OCI-LY7 (cell line): ENCODE measurements around the gene CHRNA7. TPM values are rescaled to one million over a fixed set of nuclear protein-coding genes. Genes with fewer than 3 reads are reported as not detected.

Source experiments
- BruUV-seq: library from RNA; stranded (reverse); fragments of 400-500 nt; replicated peaks from 2 replicates; lab custom pipeline; 2021; lab: Mats Ljungman, UMichigan
- CTCF ChIA-PET: fragments of 300-600 bp; sonication (Branson Sonifier 250); formaldehyde crosslinking; loops from one replicate; lab custom pipeline; 2022; ENCODE audit warnings: antibody characterized with exemption; ENCODE audit not compliant: unreplicated experiment; lab: Charles Lee
- POLR2A ChIA-PET: fragments of 300-600 bp; sonication (Branson Sonifier 250); formaldehyde crosslinking; loops from one replicate; lab custom pipeline; 2022; ENCODE audit warnings: antibody characterized with exemption; lab: Charles Lee
- DNase-seq: peaks from one replicate; pipeline ENCODE4 v3.0.0-alpha.2; 2015; ENCODE audit warnings: low spot score
- H2AFZ ChIP-seq: fragments of 200-600 bp; sonication (generic), shearing (Covaris generic); 2 replicates; pipeline ENCODE4 v1.6.1; 2014; ENCODE audit warnings: mild to moderate bottlenecking, antibody characterized with exemption, low read length, moderate library complexity
- H3K27ac ChIP-seq: fragments of 200-600 bp; sonication (generic); 2 replicates; pipeline ENCODE4 v1.5.1; 2014; ENCODE audit warnings: mixed run types, low read depth, mild to moderate bottlenecking, moderate library complexity, low read length, inconsistent platforms; ENCODE audit not compliant: poor library complexity, severe bottlenecking
- H3K36me3 ChIP-seq: fragments of 200-600 bp; sonication (generic); 2 replicates; pipeline ENCODE4 v1.6.1; 2014; ENCODE audit warnings: mild to moderate bottlenecking, antibody characterized with exemption, low read length, moderate library complexity, mixed read lengths; ENCODE audit not compliant: insufficient read depth
- H3K4me1 ChIP-seq: fragments of 200-600 bp; sonication (generic); 2 replicates; pipeline ENCODE4 v1.5.1; 2014; ENCODE audit warnings: mild to moderate bottlenecking, low read length; ENCODE audit not compliant: insufficient read depth, poor library complexity, severe bottlenecking
- H3K4me2 ChIP-seq: fragments of 200-600 bp; sonication (generic); 2 replicates; pipeline ENCODE4 v1.6.1; 2014; ENCODE audit warnings: mild to moderate bottlenecking, low read length
- H3K4me3 ChIP-seq: fragments of 200-600 bp; sonication (generic); 2 replicates; pipeline ENCODE4 v1.5.1; 2014; ENCODE audit warnings: mild to moderate bottlenecking, low read depth, low read length; ENCODE audit not compliant: poor library complexity, severe bottlenecking
- H3K79me2 ChIP-seq: fragments of 200-600 bp; sonication (generic); 2 replicates; pipeline ENCODE4 v1.6.1; 2016; ENCODE audit warnings: low read depth, mild to moderate bottlenecking, low read length, moderate library complexity, mixed read lengths; ENCODE audit not compliant: insufficient read depth
- H3K9me2 ChIP-seq: fragments of 200-600 bp; sonication (generic); 2 replicates; pipeline ENCODE4 v1.6.1; 2016; ENCODE audit warnings: mild to moderate bottlenecking, low read length, mixed read lengths; ENCODE audit not compliant: insufficient read depth
- H3K9me3 ChIP-seq: fragments of 200-600 bp; sonication (generic); 2 replicates; pipeline ENCODE4 v1.6.1; 2014; ENCODE audit warnings: mild to moderate bottlenecking, mixed run types, low read length, mixed read lengths
- H4K20me1 ChIP-seq: fragments of 200-600 bp; sonication (generic); 2 replicates; pipeline ENCODE4 v1.6.1; 2014; ENCODE audit warnings: mild to moderate bottlenecking, antibody characterized with exemption, low read length, moderate library complexity, mixed read lengths; ENCODE audit not compliant: insufficient read depth
- EZH2phosphoT487 ChIP-seq: fragments of 200-600 bp; sonication (generic); IDR thresholded peaks from 2 replicates; pipeline ENCODE4 v1.6.1; 2018; ENCODE audit warnings: low read depth, borderline replicate concordance, mild to moderate bottlenecking, mixed run types, antibody characterized with exemption, low read length, moderate library complexity, mixed read lengths
- intact Hi-C: fragments of 100-400 bp; cut with micrococcal nuclease; formaldehyde crosslinking; loops from one replicate; pipeline ENCODE4 v1.10.0; 2022; ENCODE audit not compliant: unreplicated experiment
- total RNA-seq, 2 experiments: library from RNA; depleted of rRNA in 1 of 2; stranded (reverse); fragments of >200 nt in 1 of 2; shearing (Covaris generic) in 1 of 2; gene quantifications; 2 replicates each; pipeline ENCODE4 v1.2.3, GENCODE V29; 2014 to 2022
- TF ChIP-seq, protein P1 (sequence below): fragments of 200-600 bp; sonication (generic); conservative IDR thresholded peaks from 2 replicates; pipeline ENCODE4 v1.5.1; 2014; ENCODE audit warnings: mild to moderate bottlenecking, antibody characterized with exemption, low read length, moderate library complexity, mixed read lengths

CHRNA7 gene
- total RNA-seq, 2 experiments from 2014 or later: not detected

DNA sequence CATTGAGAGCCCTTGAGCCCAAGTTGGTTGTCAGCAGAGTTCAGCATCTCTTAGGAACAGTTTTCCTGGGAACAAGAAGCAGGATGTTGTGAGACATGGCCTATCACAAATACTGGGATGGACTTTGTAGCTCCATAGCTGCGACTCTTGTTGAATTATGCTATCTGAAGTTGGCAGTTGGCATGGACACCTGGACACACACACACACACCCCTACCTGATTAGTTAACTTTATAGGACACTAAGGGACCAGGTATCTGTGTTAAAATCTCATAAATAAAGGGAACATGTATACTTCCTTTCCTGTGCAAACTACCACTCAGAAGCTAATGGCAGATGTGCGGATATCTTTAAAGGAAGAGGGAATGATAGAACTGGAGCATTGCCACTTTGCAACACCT, 10.2 kb upstream of the CHRNA7 start:
- no peak overlapping the region for H3K4me3 ChIP-seq
- H3K79me2 ChIP-seq: no peaks in the 10 kb centered on the region
- DNase-seq: no peak
- H3K27ac ChIP-seq: no peak overlapping the region
- no peaks in the 10 kb centered on the region for H3K36me3 ChIP-seq
- H3K4me2 ChIP-seq: no peak overlapping the region
- intact Hi-C loops: no loop called here
- H3K9me2 ChIP-seq: no peaks in the 10 kb centered on the region
- H2AFZ ChIP-seq: no peak overlapping the region
- H3K9me3 ChIP-seq: no peaks in the 10 kb centered on the region
- CTCF ChIA-PET: no interaction called here
- POLR2A ChIA-PET: no interaction called here
- no peak for TF ChIP-seq EZH2phosphoT487
- TF ChIP-seq, protein P1, sequence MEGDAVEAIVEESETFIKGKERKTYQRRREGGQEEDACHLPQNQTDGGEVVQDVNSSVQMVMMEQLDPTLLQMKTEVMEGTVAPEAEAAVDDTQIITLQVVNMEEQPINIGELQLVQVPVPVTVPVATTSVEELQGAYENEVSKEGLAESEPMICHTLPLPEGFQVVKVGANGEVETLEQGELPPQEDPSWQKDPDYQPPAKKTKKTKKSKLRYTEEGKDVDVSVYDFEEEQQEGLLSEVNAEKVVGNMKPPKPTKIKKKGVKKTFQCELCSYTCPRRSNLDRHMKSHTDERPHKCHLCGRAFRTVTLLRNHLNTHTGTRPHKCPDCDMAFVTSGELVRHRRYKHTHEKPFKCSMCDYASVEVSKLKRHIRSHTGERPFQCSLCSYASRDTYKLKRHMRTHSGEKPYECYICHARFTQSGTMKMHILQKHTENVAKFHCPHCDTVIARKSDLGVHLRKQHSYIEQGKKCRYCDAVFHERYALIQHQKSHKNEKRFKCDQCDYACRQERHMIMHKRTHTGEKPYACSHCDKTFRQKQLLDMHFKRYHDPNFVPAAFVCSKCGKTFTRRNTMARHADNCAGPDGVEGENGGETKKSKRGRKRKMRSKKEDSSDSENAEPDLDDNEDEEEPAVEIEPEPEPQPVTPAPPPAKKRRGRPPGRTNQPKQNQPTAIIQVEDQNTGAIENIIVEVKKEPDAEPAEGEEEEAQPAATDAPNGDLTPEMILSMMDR: no peak
- BruUV-seq: no TSS peak
- H4K20me1 ChIP-seq: no peaks in the 10 kb centered on the region
- H3K4me1 ChIP-seq: no peaks in the 10 kb centered on the region

DNA sequence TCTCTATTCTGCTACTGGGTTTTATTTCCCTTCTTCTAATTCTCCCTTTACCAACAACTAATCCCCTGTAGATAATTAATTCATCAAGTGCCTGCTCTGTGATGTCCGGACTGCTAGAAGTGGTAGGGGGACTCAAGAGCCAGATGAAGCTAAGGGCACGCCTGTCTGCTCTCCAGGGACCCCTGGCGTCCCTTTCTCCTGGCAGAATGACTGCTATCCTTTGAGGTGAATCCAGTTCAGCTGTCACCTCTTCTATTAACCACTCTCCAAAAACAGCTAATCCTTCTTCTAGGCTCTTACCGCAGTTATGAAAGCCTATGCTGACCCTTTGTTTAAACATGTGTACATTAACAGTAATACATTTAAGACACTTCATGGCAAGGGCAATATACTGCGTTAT, 1.4 kb upstream of the CHRNA7 start:
- H2AFZ ChIP-seq: no peak overlapping the region
- DNase-seq: no peak
- H3K4me3 ChIP-seq: no peak overlapping the region
- no peaks in the 10 kb centered on the region for H3K36me3 ChIP-seq
- CTCF ChIA-PET: no interaction called here
- no peak for TF ChIP-seq EZH2phosphoT487
- TF ChIP-seq, protein P1: no peak
- no peaks in the 10 kb centered on the region for H4K20me1 ChIP-seq
- H3K9me3 ChIP-seq: no peaks in the 10 kb centered on the region
- H3K79me2 ChIP-seq: no peaks in the 10 kb centered on the region
- no peak overlapping the region for H3K27ac ChIP-seq
- intact Hi-C loops: no loop called here
- no peaks in the 10 kb centered on the region for H3K9me2 ChIP-seq
- H3K4me2 ChIP-seq: no peak overlapping the region
- no peaks in the 10 kb centered on the region for H3K4me1 ChIP-seq
- POLR2A ChIA-PET: no interaction called here
- BruUV-seq: no TSS peak

DNA sequence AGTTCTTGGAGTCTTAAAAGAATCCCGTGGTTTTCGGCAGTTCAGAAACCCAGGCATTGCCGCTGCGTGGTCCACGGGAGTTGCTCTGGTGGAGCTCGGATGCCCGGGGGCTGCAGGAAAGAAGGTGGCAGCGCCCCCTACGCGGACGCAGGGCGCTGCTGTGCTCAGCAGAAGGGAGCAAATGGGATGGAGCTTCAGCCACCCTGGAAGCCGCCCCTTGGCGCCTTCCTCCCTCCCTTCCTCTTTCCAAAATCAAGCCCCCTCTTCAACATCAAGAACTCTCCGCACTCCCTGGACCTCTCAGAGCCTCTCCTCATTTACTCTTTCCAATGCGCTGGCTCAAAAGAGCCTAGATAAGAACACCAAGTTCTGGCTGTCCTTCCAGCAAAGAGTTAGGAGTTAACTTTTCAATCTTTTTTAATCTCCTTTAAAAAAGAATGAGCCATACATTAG, 880 bp upstream of the CHRNA7 start:
- H3K4me2 ChIP-seq: no peak overlapping the region
- no peak overlapping the region for H3K4me3 ChIP-seq
- no peaks in the 10 kb centered on the region for H4K20me1 ChIP-seq
- no peaks in the 10 kb centered on the region for H3K36me3 ChIP-seq
- no peak overlapping the region for H3K27ac ChIP-seq
- POLR2A ChIA-PET: no interaction called here
- DNase-seq: no peak
- H3K79me2 ChIP-seq: no peaks in the 10 kb centered on the region
- CTCF ChIA-PET: no interaction called here
- no TSS peak for BruUV-seq
- no peaks in the 10 kb centered on the region for H3K9me2 ChIP-seq
- no peak overlapping the region for H2AFZ ChIP-seq
- H3K9me3 ChIP-seq: no peaks in the 10 kb centered on the region
- TF ChIP-seq, protein P1: no peak
- no peak for TF ChIP-seq EZH2phosphoT487
- H3K4me1 ChIP-seq: no peaks in the 10 kb centered on the region
- intact Hi-C loops: no loop called here
